ENCODE measurements around the gene CACNA1I.

DNA sequence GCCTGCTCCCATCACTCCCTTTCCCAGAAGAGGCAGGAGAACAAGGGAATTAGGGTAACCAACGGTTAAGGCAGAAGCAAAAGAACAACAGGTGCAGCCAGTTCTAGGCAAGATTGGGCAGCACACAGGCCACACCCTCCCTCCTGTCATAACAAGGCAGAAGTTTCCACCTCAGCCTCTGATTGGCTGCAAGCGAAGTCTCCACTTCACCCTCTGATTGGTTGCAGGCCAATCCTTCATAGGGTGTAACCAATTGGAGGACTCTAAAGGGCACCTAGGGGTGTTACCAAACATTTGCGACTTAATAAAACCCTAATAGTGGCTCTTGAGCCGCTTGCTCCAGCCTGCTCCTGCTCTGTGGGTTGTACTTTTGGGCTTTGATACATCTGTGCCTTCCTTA, 153.8 kb downstream of the CACNA1I start:
- TF ChIP-seq, protein P1, sequence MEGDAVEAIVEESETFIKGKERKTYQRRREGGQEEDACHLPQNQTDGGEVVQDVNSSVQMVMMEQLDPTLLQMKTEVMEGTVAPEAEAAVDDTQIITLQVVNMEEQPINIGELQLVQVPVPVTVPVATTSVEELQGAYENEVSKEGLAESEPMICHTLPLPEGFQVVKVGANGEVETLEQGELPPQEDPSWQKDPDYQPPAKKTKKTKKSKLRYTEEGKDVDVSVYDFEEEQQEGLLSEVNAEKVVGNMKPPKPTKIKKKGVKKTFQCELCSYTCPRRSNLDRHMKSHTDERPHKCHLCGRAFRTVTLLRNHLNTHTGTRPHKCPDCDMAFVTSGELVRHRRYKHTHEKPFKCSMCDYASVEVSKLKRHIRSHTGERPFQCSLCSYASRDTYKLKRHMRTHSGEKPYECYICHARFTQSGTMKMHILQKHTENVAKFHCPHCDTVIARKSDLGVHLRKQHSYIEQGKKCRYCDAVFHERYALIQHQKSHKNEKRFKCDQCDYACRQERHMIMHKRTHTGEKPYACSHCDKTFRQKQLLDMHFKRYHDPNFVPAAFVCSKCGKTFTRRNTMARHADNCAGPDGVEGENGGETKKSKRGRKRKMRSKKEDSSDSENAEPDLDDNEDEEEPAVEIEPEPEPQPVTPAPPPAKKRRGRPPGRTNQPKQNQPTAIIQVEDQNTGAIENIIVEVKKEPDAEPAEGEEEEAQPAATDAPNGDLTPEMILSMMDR (IDR thresholded peaks at IDR 0.05; ENCODE audit: low read depth, low read length) = no peak
- no peak for TF ChIP-seq POLR2A (IDR thresholded peaks at IDR 0.05; ENCODE audit: extremely low read depth, insufficient read length)
- TF ChIP-seq, protein P2, sequence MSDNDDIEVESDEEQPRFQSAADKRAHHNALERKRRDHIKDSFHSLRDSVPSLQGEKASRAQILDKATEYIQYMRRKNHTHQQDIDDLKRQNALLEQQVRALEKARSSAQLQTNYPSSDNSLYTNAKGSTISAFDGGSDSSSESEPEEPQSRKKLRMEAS (IDR thresholded peaks at IDR 0.05; ENCODE audit: low read depth, low read length) = no peak
